Renal cortical epithelial cell (primary cell): ENCODE measurements around the gene ETV2. TPM values are rescaled to one million over a fixed set of nuclear protein-coding genes. Genes with fewer than 3 reads are reported as not detected.
"Not testable (repeated sequence)": the region's sequence is repeated elsewhere in the genome, so short reads cannot be mapped to it uniquely, and the experiment has no call there.

Source experiments
- DNase-seq: peaks from one replicate; pipeline ENCODE4 v3.0.0-alpha.2; 2011; ENCODE audit warnings: low read depth
- total RNA-seq: library from RNA; depleted of rRNA; stranded (reverse); fragments of >200 nt; gene quantifications from 2 replicates; pipeline ENCODE4 v1.2.3, GENCODE V29; 2014

The ETV2 gene
- total RNA-seq: not detected in 2 replicates

- no peak for DNase-seq
These were observed at the start of gene ETV2 for GRCh38 chr19:35641515-35642151. Gene ETV2, plus strand, starts transcription at chr19:35641745. Its CDS starts 716 bp downstream, at chr19:35642461.

- DNase-seq: peak; percentile 58
These were observed 49.3 kb upstream of the ETV2 start for GRCh38 chr19:35592226-35592625.

- not testable (repeated sequence) for DNase-seq
These were observed 46.5 kb upstream of the ETV2 start for GRCh38 chr19:35595026-35595425.

GRCh38 chr19:35595928-35596327 is 45.6 kb upstream of the ETV2 start:
- no peak for DNase-seq

GRCh38 chr19:35596366-35596999 is 45.1 kb upstream of the ETV2 start:
- DNase-seq: no peak

GRCh38 chr19:35601971-35602370 is 39.6 kb upstream of the ETV2 start:
- peak; percentile 15 for DNase-seq

GRCh38 chr19:35604436-35604835 is 37.1 kb upstream of the ETV2 start:
- not testable (repeated sequence) for DNase-seq

GRCh38 chr19:35607170-35607569 is 34.4 kb upstream of the ETV2 start:
- not testable (repeated sequence) for DNase-seq

- DNase-seq: no peak
These were observed 33.9 kb upstream of the ETV2 start for GRCh38 chr19:35607661-35608060.

GRCh38 chr19:35608251-35608650 is 33.3 kb upstream of the ETV2 start:
- DNase-seq: no peak

- no peak for DNase-seq
These were observed 31.6 kb upstream of the ETV2 start for GRCh38 chr19:35609851-35610353.

GRCh38 chr19:35612224-35612558 is 29.4 kb upstream of the ETV2 start:
- no peak for DNase-seq

GRCh38 chr19:35612559-35613321 is 28.8 kb upstream of the ETV2 start, which contains the start of gene HAUS5:
Gene HAUS5, plus strand, starts transcription at chr19:35612735. Its CDS starts 60 bp downstream, at chr19:35612795.
- peak; percentile 63 for DNase-seq

GRCh38 chr19:35613574-35613973 is 28.0 kb upstream of the ETV2 start:
- no peak for DNase-seq

- no peak for DNase-seq
These were observed 26.5 kb upstream of the ETV2 start for GRCh38 chr19:35615036-35615435.

GRCh38 chr19:35618857-35619256 is 22.7 kb upstream of the ETV2 start:
- no peak for DNase-seq

GRCh38 chr19:35619290-35619923 is 22.1 kb upstream of the ETV2 start:
- DNase-seq: no peak

- DNase-seq: no peak
These were observed 21.5 kb upstream of the ETV2 start for GRCh38 chr19:35620001-35620400.

GRCh38 chr19:35621708-35622107 is 19.8 kb upstream of the ETV2 start:
- DNase-seq: no peak

- no peak for DNase-seq
These were observed 18.8 kb upstream of the ETV2 start for GRCh38 chr19:35622750-35623149.

GRCh38 chr19:35623327-35624010 is 18.1 kb upstream of the ETV2 start:
- DNase-seq: no peak

GRCh38 chr19:35628264-35628564 is 13.3 kb upstream of the ETV2 start:
- no peak for DNase-seq
